ENCODE results near the gene NAP1L3. TPM values are rescaled to one million over a fixed set of nuclear protein-coding genes. Genes with fewer than 3 reads are reported as not detected.

NAP1L3 gene
- total RNA-seq, 1 donor from 2014 or later: 35.4 TPM

DNA sequence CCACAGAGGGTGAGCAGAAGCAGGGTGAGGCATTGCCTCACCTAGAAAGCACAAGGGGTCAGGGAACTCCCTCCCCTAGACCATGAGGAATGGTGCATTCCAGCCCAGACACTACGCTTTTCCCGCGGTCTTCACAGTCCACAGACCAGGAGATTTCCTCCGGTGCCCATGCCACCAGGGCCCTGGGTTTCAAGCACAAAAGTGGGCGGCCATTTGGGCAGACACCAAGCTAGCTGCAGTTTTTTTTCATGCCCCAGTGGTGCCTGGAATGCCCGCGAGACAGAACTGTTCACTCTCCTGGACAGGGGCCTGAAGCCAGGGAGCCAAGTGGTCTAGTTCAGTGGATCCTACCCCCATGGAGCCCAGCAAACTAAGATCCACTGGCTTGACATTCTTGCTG lies 12.8 kb downstream of the NAP1L3 start:
- Mint-ChIP-seq H3K9me3 (ENCODE audit: low read depth) (no peaks in the 10 kb centered on the region), H3K27ac (ENCODE audit: unreplicated experiment) (no peak overlapping the region), H3K4me1 (ENCODE audit: low read depth) (no peaks in the 10 kb centered on the region), H3K27me3 (ENCODE audit: low read depth) (peaks cover 17% of the 10 kb centered on the region), H3K4me3 (ENCODE audit: unreplicated experiment) (no peak overlapping the region), H3K36me3 (ENCODE audit: low read depth) (no peaks in the 10 kb centered on the region)
- DNase-seq (ENCODE audit: low spot score): no peak
- no peak for TF ChIP-seq CTCF (IDR thresholded peaks at IDR 0.05)

GRCh38 chrX:93649381-93649780 lies 24.0 kb downstream of the NAP1L3 start:
- Mint-ChIP-seq H3K27me3 (ENCODE audit: low read depth) (peaks cover 2% of the 10 kb centered on the region), H3K4me1 (ENCODE audit: low read depth) (no peaks in the 10 kb centered on the region), H3K4me3 (ENCODE audit: unreplicated experiment) (no peak overlapping the region), H3K9me3 (ENCODE audit: low read depth) (peaks cover 20% of the 10 kb centered on the region), H3K27ac (ENCODE audit: unreplicated experiment) (no peak overlapping the region), H3K36me3 (ENCODE audit: low read depth) (no peaks in the 10 kb centered on the region)
- DNase-seq (ENCODE audit: low spot score): no peak
- TF ChIP-seq CTCF (IDR thresholded peaks at IDR 0.05): no peak

- Mint-ChIP-seq H3K4me1 (ENCODE audit: low read depth) (no peaks in the 10 kb centered on the region), H3K36me3 (ENCODE audit: low read depth) (no peaks in the 10 kb centered on the region), H3K4me3 (ENCODE audit: unreplicated experiment) (no peak overlapping the region), H3K27ac (ENCODE audit: unreplicated experiment) (no peak overlapping the region), H3K27me3 (ENCODE audit: low read depth) (no peaks in the 10 kb centered on the region), H3K9me3 (ENCODE audit: low read depth) (peaks cover 12% of the 10 kb centered on the region)
- no peak for TF ChIP-seq CTCF (IDR thresholded peaks at IDR 0.05)
- DNase-seq (ENCODE audit: low spot score): no peak
These were observed 35.8 kb downstream of the NAP1L3 start for GRCh38 chrX:93637591-93637990.

Other genes starting within 250 kb of the NAP1L3 start
- 0.65 to 1.3 TPM (median 0.72 TPM) in 3 replicates for gene FAM133A, start 628 bp upstream of the NAP1L3 start, total RNA-seq